ENCODE data around the gene DPPA3.
"Not testable (repeated sequence)": the region's sequence is repeated elsewhere in the genome, so short reads cannot be mapped to it uniquely, and the experiment has no call there.

The DPPA3 gene

DNA sequence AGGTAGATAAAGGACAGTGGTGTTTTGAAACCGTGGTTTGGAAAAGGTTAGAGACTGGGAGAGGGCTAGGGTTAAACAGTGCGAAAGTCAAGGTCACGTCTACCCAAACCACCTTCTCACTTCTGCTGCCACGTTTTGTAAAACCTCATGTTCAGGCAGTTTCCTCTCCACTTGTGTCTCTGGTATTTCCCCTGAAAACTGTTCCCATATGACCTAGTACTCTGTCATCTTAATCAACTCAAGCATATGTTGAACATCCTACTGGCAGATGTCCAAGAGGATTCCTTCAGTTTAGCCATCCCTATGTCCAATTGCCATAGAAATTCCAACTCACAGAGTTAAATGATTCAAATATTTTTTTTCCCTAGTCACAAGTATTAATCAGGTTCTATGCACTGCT is 18.5 kb downstream of the DPPA3 start:
- DNase-seq (ENCODE audit: low read depth in 1 of 2, low spot score in 1 of 2): no peak

GRCh38 chr12:7730984-7731383 is 19.8 kb downstream of the DPPA3 start:
- not testable (repeated sequence) for DNase-seq (ENCODE audit: low read depth in 1 of 2, low spot score in 1 of 2)

DNA sequence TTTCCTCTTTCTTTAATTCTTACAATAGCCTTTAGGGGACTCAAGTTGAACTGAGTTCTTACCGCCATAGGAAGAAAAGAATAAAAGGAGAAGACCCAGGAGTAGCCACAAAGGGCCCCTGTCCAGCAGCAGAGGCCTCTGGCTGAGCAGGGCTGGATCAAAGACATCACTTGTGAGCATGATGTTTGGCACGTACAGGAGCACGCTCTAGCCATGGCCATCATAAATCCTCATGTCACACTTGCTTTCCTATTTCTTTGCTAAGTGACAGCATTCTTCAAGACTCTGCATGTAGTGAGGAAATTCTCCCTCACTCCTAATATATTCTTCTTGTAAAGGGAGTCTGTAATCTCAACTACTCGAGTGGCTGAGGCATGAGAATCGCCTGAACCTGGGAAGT is 20.3 kb downstream of the DPPA3 start:
- no peak for DNase-seq (ENCODE audit: low read depth in 1 of 2, low spot score in 1 of 2)

- DNase-seq (ENCODE audit: low read depth in 1 of 2, low spot score in 1 of 2): no peak
Observed at GRCh38 chr12:7732993-7733392, 21.8 kb downstream of the DPPA3 start.

- no peak for DNase-seq (ENCODE audit: low read depth in 1 of 2, low spot score in 1 of 2)
Observed at GRCh38 chr12:7747246-7747645, 36.0 kb downstream of the DPPA3 start, which contains the start of gene CLEC4C. Gene CLEC4C (minus strand): TSS chr12:7747375. CDS start chr12:7747348, 27 bp downstream.

DNA sequence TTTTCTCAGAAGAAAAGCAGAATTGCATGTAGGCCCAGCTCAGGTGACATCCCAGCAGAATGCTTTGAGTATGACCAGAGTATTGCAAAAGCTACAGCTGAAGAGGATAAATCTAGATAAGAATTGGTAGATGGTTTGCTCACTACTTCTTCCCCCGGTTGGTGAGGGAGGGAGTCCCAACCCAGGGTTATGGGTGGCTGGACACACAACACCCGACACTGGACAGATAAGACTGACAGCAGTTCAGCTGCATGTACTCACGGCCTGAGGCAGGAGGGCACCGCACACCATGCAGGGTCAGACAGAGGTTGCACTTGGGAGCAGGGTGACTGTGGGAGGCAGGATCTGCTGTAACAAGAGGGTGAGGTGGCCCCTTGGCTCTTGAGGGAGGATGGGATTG is 37.6 kb downstream of the DPPA3 start:
- DNase-seq (ENCODE audit: low read depth in 1 of 2, low spot score in 1 of 2): no peak

GRCh38 chr12:7749442-7749841 is 38.2 kb downstream of the DPPA3 start:
- no peak for DNase-seq (ENCODE audit: low read depth in 1 of 2, low spot score in 1 of 2)

GRCh38 chr12:7750350-7750749 is 39.1 kb downstream of the DPPA3 start:
- DNase-seq (ENCODE audit: low read depth in 1 of 2, low spot score in 1 of 2): no peak

DNA sequence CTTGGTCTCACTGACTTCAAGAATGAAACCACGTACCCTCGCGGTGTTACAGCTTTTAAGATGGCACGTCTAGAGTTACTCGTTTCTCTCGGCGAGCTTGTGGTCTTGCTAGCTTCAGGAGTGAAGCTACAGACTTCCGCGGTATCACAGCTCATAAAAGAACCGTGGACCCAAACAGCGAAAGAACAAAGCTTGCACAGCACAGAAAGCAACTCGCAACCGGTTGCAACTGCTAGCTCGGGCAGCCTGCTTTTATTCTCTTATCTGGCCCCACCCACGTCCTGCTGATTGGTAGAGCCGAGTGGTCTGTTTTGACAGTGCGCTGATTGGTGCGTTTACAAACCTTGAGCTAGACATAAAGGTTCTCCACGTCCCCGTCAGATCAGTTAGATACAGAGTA is 40.2 kb downstream of the DPPA3 start:
- DNase-seq (ENCODE audit: low read depth in 1 of 2, low spot score in 1 of 2): no peak

DNA sequence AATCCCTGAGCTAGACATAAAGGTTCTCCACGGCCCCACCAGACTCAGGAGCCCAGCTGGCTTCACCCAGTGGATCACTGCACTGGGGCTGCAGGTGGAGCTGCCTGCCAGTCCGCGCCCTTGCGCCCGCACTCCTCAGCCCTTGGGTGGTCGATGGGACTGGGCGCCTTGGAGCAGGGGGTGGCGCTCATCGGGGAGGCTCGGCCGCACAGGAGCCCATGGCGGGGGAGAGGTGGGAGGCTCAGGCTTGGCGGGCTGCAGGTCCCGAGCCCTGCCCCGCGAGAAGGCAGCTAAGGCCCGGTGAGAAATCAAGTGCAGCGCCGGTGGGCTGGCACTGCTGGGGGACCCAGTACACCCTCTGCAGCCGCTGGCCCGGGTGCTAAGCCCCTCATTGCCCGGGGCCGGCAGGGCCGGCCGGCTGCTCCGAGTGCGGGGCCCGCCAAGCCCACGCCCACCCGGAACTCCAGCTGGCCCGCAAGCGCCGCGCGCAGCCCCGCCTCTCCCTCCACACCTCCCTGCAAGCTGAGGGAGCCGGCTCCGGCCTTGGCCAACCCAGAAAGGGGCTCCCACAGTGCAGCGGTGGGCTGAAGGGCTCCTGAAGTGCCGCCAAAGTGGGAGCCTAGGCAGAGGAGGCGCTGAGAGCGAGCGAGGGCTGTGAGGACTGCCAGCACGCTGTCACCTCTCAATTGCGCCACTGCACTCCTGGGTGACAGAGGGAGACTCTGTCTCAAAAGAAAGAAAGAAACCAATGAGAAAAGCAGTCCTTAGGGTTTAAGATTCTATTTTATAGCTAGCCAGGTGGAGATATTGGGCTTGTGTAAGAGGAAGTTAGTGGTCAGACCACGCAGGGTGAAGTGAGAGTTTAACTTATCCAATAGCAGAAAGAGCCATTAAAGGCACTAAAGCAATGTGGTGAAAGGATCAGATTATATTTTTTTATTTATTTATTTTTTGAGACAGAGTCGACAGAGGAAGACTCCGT is 41.0 kb downstream of the DPPA3 start:
- DNase-seq (ENCODE audit: low read depth in 1 of 2, low spot score in 1 of 2): not testable (repeated sequence)

DNA sequence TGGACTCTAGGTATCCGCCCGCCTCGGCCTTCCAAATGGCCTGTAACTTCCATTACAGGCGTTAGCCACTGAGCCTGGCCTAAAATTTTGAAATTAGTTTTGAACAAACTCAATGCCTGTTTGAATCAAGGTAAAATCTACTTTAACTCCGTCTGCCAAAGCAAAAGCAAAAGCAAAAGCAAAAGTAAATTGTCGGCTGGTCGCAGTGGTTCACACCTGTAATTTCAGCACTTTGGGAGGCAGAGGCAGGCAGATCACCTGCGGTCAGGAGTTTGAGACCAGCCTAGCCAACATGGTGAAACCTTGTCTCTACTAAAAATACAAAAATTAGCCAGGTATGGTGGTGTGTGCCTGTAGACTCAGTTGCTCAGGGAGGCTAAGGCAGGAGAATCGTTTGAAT is 44.4 kb downstream of the DPPA3 start:
- DNase-seq (ENCODE audit: low read depth in 1 of 2, low spot score in 1 of 2): not testable (repeated sequence)

GRCh38 chr12:7756993-7757392 is 45.8 kb downstream of the DPPA3 start:
- no peak for DNase-seq (ENCODE audit: low read depth in 1 of 2, low spot score in 1 of 2)

DNA sequence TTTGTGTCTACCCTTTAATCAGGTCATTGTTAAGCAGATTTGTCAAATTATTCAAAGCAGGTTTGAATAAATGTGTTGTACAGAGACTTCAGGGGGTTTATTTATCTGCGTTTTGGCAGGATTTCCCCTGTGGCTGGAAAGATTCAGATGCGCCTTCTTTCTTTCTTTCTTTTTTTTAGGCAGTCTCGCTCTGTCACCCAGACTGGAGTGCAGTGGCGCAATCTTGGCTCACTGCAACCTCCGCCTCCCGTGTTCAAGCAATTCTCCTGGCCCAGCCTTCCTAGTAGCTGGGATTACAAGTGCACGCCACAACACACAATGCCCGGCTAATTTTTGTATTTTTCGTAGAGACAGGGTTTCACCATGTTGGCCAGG is 47.5 kb downstream of the DPPA3 start:
- DNase-seq (ENCODE audit: low read depth in 1 of 2, low spot score in 1 of 2): no peak

Data from activated T-helper 1 cell treated with anti-CD3 and anti-CD28 coated beads, Interleukin-2, amount 50 U/mL, for 16 hours (primary cell).